ENCODE results near the gene CTRL.
"Not testable (repeated sequence)": the region's sequence is repeated elsewhere in the genome, so short reads cannot be mapped to it uniquely, and the experiment has no call there.

The CTRL gene

GRCh38 chr16:67931712-67932461 lies at the start of gene CTRL:
TSS of gene CTRL (minus strand) at chr16:67931862. CDS start at chr16:67931852, 10 bp downstream.
- FAIRE-seq = no peak

- no peak for FAIRE-seq
Observed at GRCh38 chr16:67979955-67980678, 48.5 kb upstream of the CTRL start, which contains the start of gene DPEP3. TSS of gene DPEP3 (minus strand) at chr16:67980499. CDS start at chr16:67980380, 119 bp downstream.

- FAIRE-seq = no peak
Observed at GRCh38 chr16:67977469-67978227, 46.0 kb upstream of the CTRL start.

GRCh38 chr16:67977005-67977404 lies 45.3 kb upstream of the CTRL start:
- no peak for FAIRE-seq

- no peak for FAIRE-seq
Observed at GRCh38 chr16:67976205-67976604, 44.5 kb upstream of the CTRL start.

- FAIRE-seq = no peak
Observed at GRCh38 chr16:67975321-67976105, 43.9 kb upstream of the CTRL start.

GRCh38 chr16:67972285-67972684 lies 40.6 kb upstream of the CTRL start:
- not testable (repeated sequence) for FAIRE-seq

GRCh38 chr16:67971111-67971510 lies 39.4 kb upstream of the CTRL start:
- no peak for FAIRE-seq

GRCh38 chr16:67969254-67970039 lies 37.8 kb upstream of the CTRL start:
- FAIRE-seq = no peak

GRCh38 chr16:67968400-67969253 lies 37.0 kb upstream of the CTRL start, which contains the start of gene SLC12A4:
TSS of gene SLC12A4 (minus strand) at chr16:67968637. CDS start at chr16:67968553, 84 bp downstream.
- FAIRE-seq = no peak

GRCh38 chr16:67967958-67968399 lies 36.3 kb upstream of the CTRL start:
- FAIRE-seq = no peak

- no peak for FAIRE-seq
Observed at GRCh38 chr16:67967183-67967957, 35.7 kb upstream of the CTRL start.

- FAIRE-seq = no peak
Observed at GRCh38 chr16:67966549-67967182, 35.0 kb upstream of the CTRL start.

- no peak for FAIRE-seq
Observed at GRCh38 chr16:67965668-67966548, 34.2 kb upstream of the CTRL start.

GRCh38 chr16:67964477-67965131 lies 32.9 kb upstream of the CTRL start:
- FAIRE-seq = no peak

- FAIRE-seq = no peak
Observed at GRCh38 chr16:67963662-67964321, 32.1 kb upstream of the CTRL start.

GRCh38 chr16:67963292-67963661 lies 31.6 kb upstream of the CTRL start:
- FAIRE-seq = no peak
